MM.1S (cell line): ENCODE measurements around the gene TBC1D21.

ENCODE experiments used
- EZH2phosphoT487 ChIP-seq: fragments of 300-600 bp; sonication (generic); IDR thresholded peaks from 2 replicates; pipeline ENCODE4 v1.6.1; 2018; ENCODE audit warnings: antibody characterized with exemption, low read length
- TF ChIP-seq, protein P1 (sequence below): fragments of 300-600 bp; sonication (generic); IDR thresholded peaks from 2 replicates; pipeline ENCODE4 v1.5.1; 2016; ENCODE audit warnings: antibody characterized with exemption, low read length, mixed read lengths

DNA sequence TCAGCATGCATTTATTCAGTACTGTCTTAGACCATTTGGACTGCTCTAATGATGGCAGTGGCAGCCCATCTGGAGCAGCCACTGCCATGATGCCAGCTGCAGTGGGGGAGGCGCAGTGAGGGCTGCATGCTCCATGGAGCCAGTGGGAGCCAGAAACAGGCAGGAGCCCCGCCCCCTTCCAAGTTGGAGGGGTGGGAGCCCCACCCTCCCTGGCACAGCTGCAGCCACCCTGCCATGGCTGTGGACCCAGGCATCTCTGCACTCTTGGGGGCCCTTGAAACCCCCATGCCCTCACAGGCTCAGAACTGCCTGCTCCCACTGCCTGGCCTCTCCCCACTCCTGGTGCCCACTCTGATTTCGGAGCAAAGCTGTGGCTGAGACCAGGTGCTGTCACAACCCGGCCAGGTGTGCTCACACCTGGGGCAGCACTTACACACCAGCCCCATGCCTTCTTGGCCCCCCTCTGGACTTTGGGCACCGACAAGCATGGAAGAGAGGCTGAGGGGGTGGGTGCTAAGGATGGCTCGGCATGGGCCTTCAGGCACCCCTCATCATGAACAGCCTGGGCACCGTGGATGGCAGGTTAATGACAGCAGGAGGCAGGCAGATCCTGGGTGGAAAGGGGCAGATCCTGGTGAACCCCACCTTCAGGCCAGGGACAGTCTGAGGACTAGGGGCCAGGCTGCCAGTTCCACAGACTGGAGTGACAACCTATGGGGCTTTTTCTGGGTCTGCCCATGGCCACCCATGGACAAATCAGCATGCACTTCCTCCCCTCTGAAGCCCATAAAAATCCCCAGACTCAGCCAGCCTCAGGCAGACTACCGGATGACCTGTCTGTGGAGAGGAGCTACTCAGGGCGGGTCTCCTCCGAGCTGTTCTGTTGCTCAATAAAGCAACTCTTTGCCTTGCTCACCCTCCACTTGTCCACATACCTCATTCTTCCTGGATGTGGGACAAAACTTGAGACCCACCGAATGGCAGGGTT is 18.3 kb downstream of the TBC1D21 start:
- TF ChIP-seq EZH2phosphoT487 = no peak
- TF ChIP-seq, protein P1, sequence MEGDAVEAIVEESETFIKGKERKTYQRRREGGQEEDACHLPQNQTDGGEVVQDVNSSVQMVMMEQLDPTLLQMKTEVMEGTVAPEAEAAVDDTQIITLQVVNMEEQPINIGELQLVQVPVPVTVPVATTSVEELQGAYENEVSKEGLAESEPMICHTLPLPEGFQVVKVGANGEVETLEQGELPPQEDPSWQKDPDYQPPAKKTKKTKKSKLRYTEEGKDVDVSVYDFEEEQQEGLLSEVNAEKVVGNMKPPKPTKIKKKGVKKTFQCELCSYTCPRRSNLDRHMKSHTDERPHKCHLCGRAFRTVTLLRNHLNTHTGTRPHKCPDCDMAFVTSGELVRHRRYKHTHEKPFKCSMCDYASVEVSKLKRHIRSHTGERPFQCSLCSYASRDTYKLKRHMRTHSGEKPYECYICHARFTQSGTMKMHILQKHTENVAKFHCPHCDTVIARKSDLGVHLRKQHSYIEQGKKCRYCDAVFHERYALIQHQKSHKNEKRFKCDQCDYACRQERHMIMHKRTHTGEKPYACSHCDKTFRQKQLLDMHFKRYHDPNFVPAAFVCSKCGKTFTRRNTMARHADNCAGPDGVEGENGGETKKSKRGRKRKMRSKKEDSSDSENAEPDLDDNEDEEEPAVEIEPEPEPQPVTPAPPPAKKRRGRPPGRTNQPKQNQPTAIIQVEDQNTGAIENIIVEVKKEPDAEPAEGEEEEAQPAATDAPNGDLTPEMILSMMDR = no peak
